ENCODE measurements around the gene ID2. TPM values are rescaled to one million over a fixed set of nuclear protein-coding genes. Genes with fewer than 3 reads are reported as not detected.

The ID2 gene
- total and polyA plus RNA-seq, 10 of the 15 experiments (the other 5 are each of a cell fraction or from before 2014, with no cell fraction given): 39.0 to 613 (median 73.6) TPM

DNA sequence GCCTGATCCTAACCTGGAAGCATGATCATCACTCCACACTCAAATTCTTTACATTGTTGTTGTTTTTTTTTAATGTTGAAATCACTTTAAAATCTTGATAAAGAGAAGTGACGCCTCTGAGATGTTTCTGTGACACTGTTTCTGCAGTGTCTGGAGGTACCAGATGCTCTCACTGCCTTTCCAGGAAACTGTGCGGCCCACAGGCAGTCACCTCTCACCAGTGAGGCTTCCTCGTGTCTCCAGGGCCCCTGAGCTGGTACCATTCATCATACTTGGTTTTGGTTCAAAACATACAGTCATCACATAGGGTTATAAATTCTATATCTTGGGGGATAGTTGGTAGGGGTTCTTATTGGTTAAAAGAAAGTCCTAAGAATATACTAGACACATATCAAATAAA, 10.1 kb upstream of the ID2 start:
- ChIA-PET POLR2A (no interaction called here), RAD21 (ENCODE audit: unreplicated experiment) (no interaction called here), SMC1A (ENCODE audit: uncharacterized antibody, unreplicated experiment) (no interaction called here), CTCF (interaction anchor here (0.6 kb wide), 1 partner anchor 50 kb away, joined by 4 read pairs; no protein-coding TSS in a partner anchor)
- no TSS peak for BruUV-seq (replicated peaks)
- DNase-seq (ENCODE audit: low read depth, low spot score): no peak
- Histone ChIP-seq H3K27ac (ENCODE audit: control insufficient read depth, insufficient read depth) (no peak overlapping the region), H3K27me3 (replicated peaks in 1 of 2; ENCODE audit: control insufficient read depth in 2 of 2, insufficient read depth in 2 of 2, low read length in 1 of 2) (peaks cover 0 to 2% of the 10 kb centered on the region in 2 experiments; a peak in 3 of 4 replicates), H3K79me2 (ENCODE audit: control insufficient read depth, insufficient read depth, low read length) (no peaks in the 10 kb centered on the region), H3K4me2 (ENCODE audit: control insufficient read depth, insufficient read depth) (no peak overlapping the region), H3K4me1 (ENCODE audit: control insufficient read depth, insufficient read depth, low read length) (no peaks in the 10 kb centered on the region), H3K36me3 (ENCODE audit: control insufficient read depth in 2 of 2, insufficient read depth in 2 of 2, low read length in 1 of 2) (no peaks in the 10 kb centered on the region), H3K9ac (ENCODE audit: control insufficient read depth, insufficient read depth, low read length) (no peak overlapping the region), H4K20me1 (ENCODE audit: control insufficient read depth, insufficient read depth) (no peaks in the 10 kb centered on the region), H3K4me3 (no peak overlapping the region), H2AFZ (ENCODE audit: control insufficient read depth, low read depth, low read length) (no peak overlapping the region), H3K9me3 (replicated peaks; ENCODE audit: control insufficient read depth, insufficient read depth, low read length) (peaks cover 16% of the 10 kb centered on the region; the same call in 2 of the 3 replicates)
- TF ChIP-seq MYB (IDR thresholded peaks at IDR 0.05; ENCODE audit: borderline replicate concordance, low read depth, low read length) (no peak), GABPA (IDR thresholded peaks at IDR 0.05; ENCODE audit: low read depth) (no peak), POU2F2 (IDR thresholded peaks at IDR 0.05; ENCODE audit: borderline replicate concordance, low read depth, low read length) (no peak), POLR2A (IDR thresholded peaks at IDR 0.05; ENCODE audit: low read depth, low read length) (no peak), ZNF217 (IDR thresholded peaks at IDR 0.05) (no peak), EP300 (IDR thresholded peaks at IDR 0.05; ENCODE audit: borderline replicate concordance in 1 of 2, control insufficient read depth in 1 of 2, low read depth in 2 of 2, low read length in 2 of 2) (no peak), SMAD1 (IDR thresholded peaks at IDR 0.05; ENCODE audit: low read depth, partially characterized antibody) (no peak), SIX5 (IDR thresholded peaks at IDR 0.05; ENCODE audit: low read depth, low read length, severe bottlenecking) (no peak)
- TF ChIP-seq, protein P1, sequence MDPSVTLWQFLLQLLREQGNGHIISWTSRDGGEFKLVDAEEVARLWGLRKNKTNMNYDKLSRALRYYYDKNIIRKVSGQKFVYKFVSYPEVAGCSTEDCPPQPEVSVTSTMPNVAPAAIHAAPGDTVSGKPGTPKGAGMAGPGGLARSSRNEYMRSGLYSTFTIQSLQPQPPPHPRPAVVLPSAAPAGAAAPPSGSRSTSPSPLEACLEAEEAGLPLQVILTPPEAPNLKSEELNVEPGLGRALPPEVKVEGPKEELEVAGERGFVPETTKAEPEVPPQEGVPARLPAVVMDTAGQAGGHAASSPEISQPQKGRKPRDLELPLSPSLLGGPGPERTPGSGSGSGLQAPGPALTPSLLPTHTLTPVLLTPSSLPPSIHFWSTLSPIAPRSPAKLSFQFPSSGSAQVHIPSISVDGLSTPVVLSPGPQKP (IDR thresholded peaks at IDR 0.05; ENCODE audit: low read depth, low read length): no peak
- TF ChIP-seq, protein P2, sequence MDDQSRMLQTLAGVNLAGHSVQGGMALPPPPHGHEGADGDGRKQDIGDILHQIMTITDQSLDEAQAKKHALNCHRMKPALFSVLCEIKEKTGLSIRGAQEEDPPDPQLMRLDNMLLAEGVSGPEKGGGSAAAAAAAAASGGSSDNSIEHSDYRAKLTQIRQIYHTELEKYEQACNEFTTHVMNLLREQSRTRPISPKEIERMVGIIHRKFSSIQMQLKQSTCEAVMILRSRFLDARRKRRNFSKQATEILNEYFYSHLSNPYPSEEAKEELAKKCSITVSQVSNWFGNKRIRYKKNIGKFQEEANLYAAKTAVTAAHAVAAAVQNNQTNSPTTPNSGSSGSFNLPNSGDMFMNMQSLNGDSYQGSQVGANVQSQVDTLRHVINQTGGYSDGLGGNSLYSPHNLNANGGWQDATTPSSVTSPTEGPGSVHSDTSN (IDR thresholded peaks at IDR 0.05; ENCODE audit: insufficient replicate concordance, low read depth, low read length): no peak
- TF ChIP-seq, protein P3, sequence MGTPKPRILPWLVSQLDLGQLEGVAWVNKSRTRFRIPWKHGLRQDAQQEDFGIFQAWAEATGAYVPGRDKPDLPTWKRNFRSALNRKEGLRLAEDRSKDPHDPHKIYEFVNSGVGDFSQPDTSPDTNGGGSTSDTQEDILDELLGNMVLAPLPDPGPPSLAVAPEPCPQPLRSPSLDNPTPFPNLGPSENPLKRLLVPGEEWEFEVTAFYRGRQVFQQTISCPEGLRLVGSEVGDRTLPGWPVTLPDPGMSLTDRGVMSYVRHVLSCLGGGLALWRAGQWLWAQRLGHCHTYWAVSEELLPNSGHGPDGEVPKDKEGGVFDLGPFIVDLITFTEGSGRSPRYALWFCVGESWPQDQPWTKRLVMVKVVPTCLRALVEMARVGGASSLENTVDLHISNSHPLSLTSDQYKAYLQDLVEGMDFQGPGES (IDR thresholded peaks at IDR 0.05): no peak
- TF ChIP-seq, protein P4, sequence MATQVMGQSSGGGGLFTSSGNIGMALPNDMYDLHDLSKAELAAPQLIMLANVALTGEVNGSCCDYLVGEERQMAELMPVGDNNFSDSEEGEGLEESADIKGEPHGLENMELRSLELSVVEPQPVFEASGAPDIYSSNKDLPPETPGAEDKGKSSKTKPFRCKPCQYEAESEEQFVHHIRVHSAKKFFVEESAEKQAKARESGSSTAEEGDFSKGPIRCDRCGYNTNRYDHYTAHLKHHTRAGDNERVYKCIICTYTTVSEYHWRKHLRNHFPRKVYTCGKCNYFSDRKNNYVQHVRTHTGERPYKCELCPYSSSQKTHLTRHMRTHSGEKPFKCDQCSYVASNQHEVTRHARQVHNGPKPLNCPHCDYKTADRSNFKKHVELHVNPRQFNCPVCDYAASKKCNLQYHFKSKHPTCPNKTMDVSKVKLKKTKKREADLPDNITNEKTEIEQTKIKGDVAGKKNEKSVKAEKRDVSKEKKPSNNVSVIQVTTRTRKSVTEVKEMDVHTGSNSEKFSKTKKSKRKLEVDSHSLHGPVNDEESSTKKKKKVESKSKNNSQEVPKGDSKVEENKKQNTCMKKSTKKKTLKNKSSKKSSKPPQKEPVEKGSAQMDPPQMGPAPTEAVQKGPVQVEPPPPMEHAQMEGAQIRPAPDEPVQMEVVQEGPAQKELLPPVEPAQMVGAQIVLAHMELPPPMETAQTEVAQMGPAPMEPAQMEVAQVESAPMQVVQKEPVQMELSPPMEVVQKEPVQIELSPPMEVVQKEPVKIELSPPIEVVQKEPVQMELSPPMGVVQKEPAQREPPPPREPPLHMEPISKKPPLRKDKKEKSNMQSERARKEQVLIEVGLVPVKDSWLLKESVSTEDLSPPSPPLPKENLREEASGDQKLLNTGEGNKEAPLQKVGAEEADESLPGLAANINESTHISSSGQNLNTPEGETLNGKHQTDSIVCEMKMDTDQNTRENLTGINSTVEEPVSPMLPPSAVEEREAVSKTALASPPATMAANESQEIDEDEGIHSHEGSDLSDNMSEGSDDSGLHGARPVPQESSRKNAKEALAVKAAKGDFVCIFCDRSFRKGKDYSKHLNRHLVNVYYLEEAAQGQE (IDR thresholded peaks at IDR 0.05; ENCODE audit: low read depth, low read length): no peak
- FAIRE-seq: no peak
- no peak for ATAC-seq
- intact Hi-C loops (cut with micrococcal nuclease; ENCODE audit: unreplicated experiment): no loop called here
- WGBS (ENCODE audit: insufficient coverage, insufficient replicate concordance, low lambda C conversion rate, missing lambda C conversion rate): 3% methylated on average over 3 of the region's 3 CpGs
- in situ Hi-C loops (cut with MboI): no loop called here

All from GM12878 (cell line).